Measurements from ENCODE around the gene FAH.

DNA sequence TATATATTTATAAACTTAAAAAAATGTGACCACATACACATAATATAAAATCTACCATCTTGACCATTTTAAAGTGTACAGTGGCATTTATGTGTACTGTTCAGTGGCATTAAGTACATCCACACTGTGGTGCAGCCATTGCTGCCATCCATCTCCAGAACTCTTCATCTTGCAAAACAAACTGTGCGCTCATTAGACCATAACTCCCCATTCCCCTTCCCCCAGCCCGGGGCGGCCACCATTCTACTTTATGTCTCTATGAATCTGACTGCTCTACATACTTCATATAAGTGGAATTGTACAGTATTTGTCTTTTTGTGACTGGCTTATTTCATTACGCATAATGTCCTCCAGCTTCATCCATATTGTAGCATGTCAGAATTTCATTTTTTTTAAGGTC is 51.4 kb downstream of the FAH start:
- no peak for TF ChIP-seq EZH2 (IDR thresholded peaks at IDR 0.05; ENCODE audit: insufficient read depth, low read length)
- TF ChIP-seq, protein P1, sequence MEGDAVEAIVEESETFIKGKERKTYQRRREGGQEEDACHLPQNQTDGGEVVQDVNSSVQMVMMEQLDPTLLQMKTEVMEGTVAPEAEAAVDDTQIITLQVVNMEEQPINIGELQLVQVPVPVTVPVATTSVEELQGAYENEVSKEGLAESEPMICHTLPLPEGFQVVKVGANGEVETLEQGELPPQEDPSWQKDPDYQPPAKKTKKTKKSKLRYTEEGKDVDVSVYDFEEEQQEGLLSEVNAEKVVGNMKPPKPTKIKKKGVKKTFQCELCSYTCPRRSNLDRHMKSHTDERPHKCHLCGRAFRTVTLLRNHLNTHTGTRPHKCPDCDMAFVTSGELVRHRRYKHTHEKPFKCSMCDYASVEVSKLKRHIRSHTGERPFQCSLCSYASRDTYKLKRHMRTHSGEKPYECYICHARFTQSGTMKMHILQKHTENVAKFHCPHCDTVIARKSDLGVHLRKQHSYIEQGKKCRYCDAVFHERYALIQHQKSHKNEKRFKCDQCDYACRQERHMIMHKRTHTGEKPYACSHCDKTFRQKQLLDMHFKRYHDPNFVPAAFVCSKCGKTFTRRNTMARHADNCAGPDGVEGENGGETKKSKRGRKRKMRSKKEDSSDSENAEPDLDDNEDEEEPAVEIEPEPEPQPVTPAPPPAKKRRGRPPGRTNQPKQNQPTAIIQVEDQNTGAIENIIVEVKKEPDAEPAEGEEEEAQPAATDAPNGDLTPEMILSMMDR (IDR thresholded peaks at IDR 0.05; ENCODE audit: insufficient read depth, low read depth, low read length) = no peak

Measured in astrocyte (in vitro differentiated cells and primary cell).